Right lung (tissue), 10 donors: Measurements from ENCODE around the gene NKX6-1. TPM values are rescaled to one million over a fixed set of nuclear protein-coding genes. Genes with fewer than 3 reads are reported as not detected.
A peak's percentile ranks its signal among the peaks of the same experiment; 100 is the strongest.

Source experiments
- DNase-seq, 2 donors: peaks; one replicate each; pipeline ENCODE4 v3.0.0-alpha.2; 2013
- long read RNA-seq, 8 donors: transcript quantifications; one replicate each; lab custom pipeline, GENCODE V29; 2026
- polyA plus RNA-seq, 5 donors: library from polyadenylated mRNA; unstranded; fragments of 120-200 nt; gene quantifications; one replicate each; pipeline versions ENCODE4 v1.2.1 to v1.2.3, GENCODE V29; 2013; ENCODE audit warnings: inconsistent platforms in 1 of 5, low replicate concordance in 1 of 5; ENCODE audit not compliant: insufficient read length in 5 of 5, insufficient read depth in 1 of 5

The NKX6-1 gene
- under 1 TPM in 1 of 5 donors, not detected in 4; 0.12 TPM for polyA plus RNA-seq
- long read RNA-seq, donor 1, result 0 reads
- long read RNA-seq, donor 2, result 0 reads
- long read RNA-seq, donor 3, result 0 reads
- long read RNA-seq, donor 4, result 0 reads
- long read RNA-seq, donor 5, result 0 reads
- long read RNA-seq, donor 6, result 0 reads
- long read RNA-seq, donor 7, result 0 reads
- long read RNA-seq, donor 8, result 0 reads

DNA sequence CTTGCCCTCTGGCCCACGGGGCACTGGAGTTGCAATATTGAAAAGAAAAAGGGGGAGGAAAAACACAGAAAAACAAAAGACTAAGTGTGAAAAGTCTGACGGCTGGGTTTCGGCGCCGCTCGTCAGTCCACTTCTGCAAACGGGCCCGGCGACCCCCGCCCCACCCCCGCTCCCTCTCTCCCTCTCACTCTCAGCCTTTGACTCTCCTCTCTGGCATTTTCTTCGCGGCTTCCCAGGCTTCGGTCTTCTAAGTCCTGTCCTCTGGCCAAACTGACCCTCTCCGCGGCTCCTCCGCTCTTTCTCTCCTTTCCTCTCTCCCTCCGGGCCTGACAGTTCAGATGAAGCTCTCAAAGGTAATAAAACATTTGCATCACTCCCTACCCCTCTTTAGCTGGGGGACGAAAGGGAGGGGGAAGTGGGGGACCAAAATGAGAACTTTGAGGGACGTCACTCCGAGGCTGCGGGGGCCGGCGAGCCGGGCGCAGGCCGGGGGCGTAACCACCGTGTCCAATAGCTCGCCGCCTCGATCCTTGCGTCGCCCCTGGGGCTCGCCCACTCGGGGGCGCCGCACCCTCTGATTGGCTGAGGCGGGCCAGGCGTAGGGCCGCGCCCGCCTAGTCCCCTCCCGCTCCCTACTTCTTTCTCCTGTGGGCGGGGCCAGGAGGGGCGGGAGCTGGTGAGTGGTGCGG lies at the start of gene NKX6-1:
NKX6-1 (minus strand) TSS at position 358 of the 689 bp plus-strand sequence. CDS start 1,064 bp downstream, outside the sequence.
- no peak for DNase-seq

DNA sequence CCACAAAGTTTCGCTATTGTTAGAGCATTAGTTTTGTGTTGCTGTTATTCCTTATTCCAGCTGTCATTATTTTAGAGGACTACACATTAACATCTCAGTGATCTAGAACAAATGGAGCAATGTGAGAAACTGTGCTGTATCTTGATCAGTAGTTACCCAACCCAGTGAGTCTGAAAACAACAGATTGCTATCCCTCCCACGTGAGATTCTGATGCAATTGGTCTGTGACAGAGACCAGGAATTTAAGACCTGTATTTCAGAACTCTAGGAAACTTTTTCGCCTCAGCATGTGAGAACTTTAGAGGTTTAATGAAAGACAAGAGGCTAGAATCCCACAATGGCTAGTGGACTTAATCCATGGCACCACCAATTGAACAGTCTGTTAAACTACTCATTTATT lies 48.1 kb upstream of the NKX6-1 start:
- no peak for DNase-seq

DNA sequence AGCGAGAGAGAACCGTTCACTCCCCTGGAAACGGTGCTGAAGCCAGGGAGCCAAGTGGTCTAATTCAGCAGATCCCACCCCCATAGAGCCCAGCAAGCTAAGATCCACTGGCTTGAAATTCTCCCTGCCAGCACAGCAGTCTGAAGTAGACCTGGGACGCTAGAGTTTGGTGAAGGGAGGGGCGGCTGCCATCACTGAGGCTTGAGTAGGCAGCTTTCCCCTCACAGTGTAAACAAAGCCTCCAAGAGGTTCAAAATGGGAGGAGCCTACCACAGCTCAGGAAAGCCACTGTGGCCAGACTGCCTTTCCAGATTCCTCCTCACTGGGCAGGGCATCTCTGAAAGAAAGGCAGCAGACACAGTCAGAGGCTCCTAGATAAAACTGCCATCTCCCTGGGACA lies 46.0 kb upstream of the NKX6-1 start:
- peak in 1 of 2 donors; percentile 1 for DNase-seq

DNA sequence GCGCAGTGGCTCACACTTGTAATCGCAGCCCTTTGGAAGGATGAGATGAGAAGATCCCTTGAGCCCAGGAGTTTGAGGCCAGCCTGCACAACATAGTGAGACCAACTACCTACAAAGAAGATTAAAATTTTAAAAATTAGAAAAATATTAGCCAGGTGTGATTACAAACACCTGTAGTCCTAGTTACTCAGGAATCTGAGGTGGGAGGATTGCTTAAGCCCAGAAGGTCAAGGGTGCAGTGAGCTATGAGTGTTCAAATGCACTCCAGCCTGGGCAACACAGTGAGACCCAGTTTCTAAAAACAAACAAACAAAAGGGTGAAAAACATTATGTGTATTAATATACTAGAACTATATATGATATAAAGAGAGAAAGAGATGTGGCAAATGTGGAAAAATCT lies 36.8 kb upstream of the NKX6-1 start:
- no peak for DNase-seq

DNA sequence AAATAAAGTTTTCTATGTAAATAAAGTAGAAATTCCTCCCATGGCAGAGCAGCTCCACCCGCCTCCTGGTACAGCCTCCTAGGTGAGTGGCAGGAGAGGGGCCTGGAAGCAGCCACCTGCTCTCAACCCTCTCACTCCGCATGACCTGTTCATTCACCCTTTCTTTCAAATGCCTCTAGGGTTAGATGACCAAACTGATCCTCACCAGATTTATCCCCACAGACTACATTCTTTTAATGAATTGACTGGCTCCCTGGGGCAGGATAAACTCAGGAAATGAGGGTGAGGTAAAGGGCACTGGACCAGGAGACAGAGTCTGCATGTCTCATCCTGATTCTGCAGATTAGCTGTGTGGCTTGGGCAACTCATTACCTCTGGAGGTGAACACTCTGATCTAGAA lies 32.6 kb upstream of the NKX6-1 start:
- no peak for DNase-seq

DNA sequence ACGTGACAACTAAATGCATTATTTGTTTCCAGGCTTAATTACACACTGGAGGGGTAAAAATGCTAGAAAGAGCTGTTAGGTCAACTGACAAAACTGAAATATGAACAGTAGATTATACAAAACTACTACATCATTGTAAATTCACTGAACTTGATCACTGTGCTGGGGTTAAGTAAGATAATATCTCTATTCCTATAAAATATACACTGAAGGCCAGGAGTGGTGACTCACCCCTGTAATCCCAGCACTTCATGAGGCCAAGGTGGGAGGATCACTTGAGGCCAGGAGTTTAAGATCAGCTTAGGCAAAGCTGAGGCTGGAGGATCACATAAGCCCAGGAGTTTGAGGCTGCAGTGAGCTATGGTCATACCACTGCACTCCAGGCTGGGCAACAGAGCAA lies 31.8 kb upstream of the NKX6-1 start:
- no peak for DNase-seq

DNA sequence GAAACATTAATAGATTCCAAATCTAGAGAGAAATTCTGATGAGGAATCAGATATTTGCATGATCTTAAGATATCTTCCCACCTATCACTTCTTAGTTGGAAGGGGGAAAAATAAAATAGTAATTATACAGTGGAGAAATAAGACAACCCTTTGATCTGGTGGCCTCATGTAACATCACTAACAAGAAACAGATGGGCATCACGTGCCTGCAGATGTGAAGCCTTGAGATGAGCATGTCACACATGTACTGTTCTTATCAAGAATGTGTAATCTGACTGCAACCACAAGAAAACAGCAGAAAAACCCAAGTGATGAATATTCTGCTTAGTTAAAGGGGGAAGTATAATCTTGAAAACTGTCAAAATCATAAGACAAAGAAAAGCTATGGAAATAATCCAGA lies 31.4 kb upstream of the NKX6-1 start:
- DNase-seq, result no peak

DNA sequence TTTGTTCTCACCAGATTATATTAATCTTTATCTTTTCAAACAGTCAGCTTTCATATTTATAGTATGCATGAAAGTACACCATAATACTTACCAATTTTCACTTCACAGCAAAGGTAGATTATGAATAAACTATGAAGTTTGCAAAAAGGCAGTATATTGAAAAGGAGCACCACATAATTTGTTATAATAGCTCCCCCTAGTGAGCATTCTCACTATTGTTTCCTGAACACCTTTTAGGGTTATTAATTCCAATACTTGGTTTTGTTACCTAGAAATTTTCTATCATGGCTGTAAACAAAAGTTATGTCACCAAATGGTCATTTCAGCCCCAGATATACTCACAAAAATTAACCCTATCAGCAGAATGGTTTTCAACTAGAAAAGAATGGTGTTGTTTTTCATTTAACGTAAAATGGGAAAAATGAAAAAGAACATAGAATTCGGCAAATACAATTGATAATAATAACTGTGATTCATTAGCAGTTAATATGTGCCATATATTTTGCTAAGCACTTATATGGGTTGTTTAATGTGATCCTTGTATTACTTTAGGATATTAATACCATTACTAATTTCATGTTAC lies 30.2 kb upstream of the NKX6-1 start:
- DNase-seq, result peak in 1 of 2 donors; percentile 8

DNA sequence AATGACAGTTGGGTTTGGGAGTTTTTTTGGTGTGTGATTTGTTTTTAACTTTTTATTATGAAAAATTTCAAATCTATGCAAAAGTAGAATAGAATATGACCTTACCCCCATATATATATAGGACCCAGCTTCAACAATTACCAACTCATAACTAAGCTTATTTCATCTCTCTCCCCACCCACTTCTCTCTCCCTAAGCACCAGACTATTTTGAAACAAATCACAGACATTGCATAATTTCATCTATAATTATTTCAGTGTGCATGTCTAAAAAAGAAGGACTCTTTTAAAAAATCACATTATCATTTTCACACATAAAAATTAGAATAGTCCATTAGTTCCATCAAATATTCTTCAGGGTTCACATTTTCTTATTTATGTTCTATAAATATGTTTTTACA lies 28.3 kb upstream of the NKX6-1 start:
- DNase-seq, result no peak

DNA sequence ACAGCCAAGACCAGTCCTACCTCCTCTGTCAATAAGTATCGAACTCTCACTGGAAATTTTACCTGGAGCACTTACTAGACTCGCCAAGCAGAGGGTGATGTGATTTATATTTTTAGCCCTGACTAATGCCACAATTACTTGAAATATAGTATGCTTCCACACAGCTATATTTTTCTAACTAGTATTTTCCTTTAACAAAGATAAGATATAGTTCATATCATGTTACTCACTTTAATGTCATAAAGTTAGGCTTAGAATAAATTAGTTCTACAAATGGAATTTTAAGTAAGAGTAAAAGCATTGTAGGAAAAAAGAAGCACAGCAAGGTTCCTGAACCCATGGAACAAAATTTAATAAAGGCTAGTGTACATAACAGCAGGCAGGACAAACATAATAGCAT lies 16.0 kb upstream of the NKX6-1 start:
- DNase-seq, result no peak

DNA sequence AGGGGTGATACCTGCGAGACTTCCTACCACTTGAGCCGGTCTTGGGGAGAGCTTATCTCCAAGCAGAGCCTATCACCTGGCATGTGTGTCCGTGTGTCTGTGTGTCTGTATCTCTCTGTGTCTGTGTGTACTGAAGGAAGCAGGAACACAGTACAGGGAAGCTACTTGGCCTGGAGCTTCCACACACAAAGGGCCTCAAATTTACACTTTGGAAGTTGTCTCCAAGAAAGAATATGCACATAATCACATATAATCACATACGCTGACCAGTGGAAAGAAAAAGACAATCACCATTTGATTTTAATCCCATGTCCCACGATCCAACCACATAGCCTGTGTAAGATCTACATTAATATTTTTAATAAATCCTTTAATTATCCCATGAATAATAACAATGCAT lies 13.2 kb upstream of the NKX6-1 start:
- DNase-seq, result no peak

DNA sequence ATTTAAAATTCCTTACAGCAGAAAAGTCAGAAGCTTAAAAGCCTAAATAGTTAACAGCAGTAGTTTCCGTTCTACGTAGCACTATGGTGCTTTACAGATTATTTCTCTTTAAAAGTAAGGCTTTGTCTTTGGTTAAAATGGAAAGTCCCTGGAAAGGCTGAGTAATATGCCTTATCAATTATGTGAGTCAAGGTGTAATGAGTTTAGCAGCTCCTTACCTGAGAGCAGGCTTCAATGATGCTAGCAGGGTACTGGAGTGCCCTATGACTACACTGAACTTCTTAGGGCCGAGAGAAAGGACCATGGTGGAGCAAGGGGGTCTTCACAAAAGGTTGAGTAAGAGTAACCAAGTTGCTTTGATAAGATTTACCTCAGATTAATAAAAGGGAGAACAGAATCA lies 12.6 kb upstream of the NKX6-1 start:
- DNase-seq, result no peak

DNA sequence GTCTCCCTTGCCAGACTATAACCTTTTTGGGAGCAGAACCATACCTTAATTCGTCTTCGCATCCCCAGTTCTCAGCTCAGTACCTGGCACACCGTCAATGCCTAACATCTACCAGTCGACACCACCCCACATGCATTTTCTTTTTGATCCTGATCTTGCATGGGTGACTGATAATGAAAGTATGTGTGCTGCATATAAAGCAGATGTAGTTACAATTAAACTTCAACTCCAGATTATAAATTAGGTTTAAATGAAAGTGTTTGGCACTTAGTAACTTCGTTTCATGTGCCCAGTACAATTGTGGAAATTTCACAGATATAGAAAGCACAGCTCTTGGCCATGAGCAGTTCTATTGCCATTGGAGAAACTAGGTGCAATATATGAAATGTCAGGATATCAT lies 8.8 kb upstream of the NKX6-1 start:
- DNase-seq, result no peak

DNA sequence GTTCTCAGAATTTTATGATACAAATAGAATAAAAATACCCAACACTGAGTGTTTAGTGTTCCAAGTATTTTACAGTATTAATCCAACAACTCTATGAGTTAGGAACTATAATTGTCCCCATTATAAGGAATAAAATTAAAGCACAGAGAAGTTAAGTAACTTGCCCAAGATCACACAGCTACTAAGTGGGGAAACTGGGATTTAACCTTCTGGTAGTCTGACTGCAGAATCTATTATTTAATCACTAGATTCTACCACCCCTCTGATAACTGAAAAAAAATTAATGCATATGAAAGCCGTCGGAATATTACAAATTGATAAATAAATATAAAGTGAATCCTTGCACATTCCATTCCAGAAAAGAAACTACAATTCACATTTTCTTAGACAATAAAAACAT lies 5.7 kb upstream of the NKX6-1 start:
- DNase-seq, result no peak

DNA sequence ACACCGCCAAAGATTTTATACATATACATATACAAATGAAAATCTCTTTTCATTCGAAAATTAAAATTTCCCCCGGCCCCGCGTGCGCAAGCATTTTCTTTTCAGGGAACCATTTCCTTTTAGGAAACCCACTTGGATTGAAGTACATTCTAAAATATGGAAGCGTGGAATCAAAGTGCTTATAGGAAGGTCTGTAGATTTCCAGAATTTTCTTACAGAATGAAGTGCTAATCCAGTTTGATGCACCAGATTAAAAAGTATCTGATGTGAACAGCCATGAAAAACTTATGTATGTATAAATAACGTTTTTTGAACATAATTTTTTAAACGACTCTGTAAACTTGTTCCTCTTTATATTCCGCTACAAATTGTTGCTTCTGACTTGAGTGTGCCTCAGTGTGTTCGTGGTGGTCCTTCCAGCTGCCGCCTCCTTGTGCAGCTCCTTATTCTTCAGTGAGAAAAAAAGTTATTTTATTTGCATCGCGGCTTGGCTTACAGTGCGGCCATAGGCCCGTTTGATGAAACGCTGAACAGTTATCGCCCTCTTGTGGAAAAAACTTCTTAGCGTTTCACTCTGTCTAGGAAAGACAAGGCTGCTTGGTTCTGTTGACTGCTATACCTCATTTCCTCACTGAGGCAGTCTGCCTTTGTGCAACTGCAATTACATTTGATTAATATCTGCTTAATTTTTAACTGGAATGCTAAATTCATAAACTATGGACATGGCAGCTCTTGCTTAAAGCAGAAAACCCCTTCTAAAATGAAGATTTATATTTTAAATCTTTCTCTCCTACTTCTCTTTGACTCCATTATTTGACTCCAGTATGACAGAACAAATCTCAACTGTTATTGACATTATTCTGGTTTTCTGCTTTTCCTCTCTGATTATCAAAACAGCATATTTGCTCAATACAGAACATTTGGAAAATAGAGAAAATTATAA lies 4.7 kb upstream of the NKX6-1 start:
- peak in 1 of 2 donors; percentile 76 for DNase-seq

DNA sequence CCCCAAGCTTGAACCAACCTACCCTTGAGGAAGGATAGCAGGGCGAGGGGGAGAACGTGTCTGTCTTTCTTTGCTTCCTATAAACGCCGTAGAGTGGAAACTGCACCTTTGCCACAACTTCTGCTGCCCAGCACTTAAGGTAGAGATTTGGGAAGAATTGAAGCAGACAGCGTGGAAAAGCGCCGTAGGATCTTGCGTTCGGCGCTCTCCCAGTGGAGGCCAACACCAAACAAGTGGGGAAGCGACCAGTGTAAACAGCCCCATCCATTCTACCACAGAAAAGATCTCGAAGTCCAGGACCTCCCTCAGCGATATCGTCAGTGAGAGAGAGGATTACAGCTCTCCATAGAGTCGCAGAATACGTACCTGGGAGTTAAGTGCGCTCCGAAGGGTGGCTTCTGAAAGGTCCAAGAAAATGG lies 3.9 kb upstream of the NKX6-1 start:
- no peak for DNase-seq

DNA sequence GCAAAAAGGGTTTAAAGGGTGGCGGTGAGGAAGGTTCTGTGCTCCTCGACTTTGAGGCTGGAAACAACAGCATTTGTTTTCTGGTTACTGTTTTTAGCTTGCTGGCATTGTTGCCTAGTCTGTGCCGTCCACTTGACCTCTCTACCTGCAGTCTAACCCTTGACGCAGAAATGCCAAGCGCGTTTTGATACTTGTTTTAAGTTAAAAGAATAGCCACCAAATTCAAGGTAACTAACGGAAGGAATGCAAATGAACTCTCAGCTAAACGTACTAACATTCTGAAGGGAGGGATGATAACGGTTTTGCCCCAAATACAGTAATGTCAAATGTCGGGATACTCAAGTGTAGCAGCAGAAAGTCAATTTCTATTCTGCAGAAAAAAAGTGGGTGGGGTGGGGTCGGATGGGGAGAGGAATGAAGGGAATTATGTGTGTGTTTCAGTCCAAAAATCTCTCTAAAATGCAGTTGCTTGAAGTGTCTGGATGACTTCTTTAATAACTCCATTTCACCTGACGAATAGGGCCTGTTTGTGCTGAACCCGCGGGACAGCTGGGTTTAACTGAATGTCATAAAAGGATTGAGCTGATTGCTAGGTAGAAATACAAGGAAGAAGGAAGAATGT lies 3.4 kb upstream of the NKX6-1 start:
- DNase-seq, result no peak

DNA sequence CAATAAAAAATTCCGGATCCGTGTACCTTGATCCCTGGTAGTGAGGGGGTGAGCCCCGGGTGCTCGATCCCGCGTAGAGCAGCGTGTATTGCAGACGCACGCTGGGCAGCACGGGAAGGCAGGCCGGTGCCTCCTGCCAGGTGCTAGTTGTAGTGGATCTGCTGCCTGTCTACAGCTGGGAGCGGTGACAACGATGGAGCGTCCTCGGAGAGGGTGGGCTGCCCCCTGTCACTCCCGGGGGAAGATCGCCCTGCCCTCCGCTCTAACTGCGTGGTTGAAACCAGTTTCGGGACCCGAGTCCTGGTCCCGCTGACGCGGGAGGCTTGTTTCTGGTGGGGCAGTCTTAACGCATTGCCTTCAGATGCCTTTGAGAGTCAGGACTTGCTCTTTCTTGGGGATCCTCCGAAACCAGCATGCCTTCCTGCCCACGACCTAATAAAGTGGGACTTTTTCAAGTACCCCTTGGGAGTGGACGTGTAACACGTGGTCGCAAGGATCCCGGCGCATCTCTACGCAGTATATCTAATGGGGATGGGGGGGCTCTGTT lies 2.7 kb upstream of the NKX6-1 start:
- no peak for DNase-seq

DNA sequence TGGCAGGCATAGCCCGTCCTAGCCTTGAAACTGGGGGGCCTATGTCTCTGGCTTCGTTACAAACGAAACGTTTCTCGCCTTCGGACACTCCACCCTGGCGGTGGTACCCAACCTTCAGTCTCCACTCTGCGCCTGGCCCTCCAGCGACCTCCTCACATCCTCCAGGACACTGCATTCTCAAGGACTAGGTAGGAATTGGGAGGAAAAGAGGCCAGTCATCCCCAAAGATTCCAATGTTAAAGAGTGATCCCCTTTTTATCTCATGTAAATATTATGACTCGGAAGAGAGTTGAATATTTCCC lies 2.1 kb upstream of the NKX6-1 start:
- DNase-seq, result no peak

DNA sequence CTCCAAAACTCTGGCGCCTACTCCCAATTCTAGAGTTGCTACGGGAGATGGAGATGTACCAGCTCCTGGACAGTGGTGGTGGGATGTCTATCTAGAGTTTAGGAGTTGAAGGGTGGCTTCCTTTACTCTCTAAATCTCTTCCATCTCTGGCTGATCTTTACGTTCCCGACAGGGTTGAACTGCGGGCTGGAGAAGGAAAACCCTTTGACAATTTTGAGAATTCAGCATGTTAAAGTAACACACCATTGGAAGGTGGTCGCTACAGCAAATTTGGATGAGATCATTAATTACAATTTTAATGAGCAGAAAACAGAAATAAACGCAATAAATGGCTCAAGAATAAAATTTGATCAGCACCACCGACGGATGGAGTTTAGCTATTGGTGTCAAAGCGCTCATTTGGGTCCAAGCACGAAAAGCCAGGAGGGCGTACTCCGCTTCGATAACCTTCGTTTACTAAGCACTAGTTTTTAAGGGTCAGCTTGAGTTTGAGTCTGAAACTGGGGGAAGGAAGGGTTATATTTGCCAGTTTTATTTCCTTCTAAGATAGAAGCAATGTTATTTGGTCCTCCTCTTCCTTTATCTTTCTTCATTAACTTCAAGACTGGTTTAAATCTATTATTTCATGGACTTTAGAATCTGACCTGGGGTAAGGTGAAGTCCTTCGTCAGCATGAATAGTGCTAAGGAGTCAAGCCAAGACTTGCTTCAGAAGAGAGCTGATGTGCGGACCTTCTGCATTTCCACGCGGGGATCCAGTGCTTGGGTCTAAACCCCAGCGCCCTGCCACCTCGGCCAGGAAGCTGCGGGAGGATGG lies 1.5 kb upstream of the NKX6-1 start:
- no peak for DNase-seq

DNA sequence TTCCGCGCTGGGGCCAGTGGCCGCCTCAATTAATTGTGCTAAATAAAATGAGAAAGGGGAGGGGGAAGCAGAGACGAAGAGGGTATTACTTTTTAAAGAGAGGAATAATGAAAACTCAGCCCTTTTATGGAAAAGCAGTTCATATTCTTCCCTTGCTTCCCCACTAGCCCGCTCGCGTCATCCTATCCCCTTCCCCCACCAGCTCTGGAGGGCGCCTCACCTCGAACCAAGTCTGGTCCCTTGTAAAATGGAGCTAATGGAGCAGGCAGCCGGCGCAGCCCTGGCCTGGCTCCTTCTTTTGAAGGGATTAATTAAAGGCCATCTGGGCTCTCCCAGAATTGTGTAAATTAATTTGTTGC lies 511 bp upstream of the NKX6-1 start:
- no peak for DNase-seq
